Right kidney (tissue), 1 donor: ENCODE results near the gene AGAP1.
"Not testable (repeated sequence)": the region's sequence is repeated elsewhere in the genome, so short reads cannot be mapped to it uniquely, and the experiment has no call there.

Experiments
- DNase-seq: peaks from one replicate; pipeline ENCODE4 v3.0.0-alpha.2; 2016

Gene AGAP1

DNA sequence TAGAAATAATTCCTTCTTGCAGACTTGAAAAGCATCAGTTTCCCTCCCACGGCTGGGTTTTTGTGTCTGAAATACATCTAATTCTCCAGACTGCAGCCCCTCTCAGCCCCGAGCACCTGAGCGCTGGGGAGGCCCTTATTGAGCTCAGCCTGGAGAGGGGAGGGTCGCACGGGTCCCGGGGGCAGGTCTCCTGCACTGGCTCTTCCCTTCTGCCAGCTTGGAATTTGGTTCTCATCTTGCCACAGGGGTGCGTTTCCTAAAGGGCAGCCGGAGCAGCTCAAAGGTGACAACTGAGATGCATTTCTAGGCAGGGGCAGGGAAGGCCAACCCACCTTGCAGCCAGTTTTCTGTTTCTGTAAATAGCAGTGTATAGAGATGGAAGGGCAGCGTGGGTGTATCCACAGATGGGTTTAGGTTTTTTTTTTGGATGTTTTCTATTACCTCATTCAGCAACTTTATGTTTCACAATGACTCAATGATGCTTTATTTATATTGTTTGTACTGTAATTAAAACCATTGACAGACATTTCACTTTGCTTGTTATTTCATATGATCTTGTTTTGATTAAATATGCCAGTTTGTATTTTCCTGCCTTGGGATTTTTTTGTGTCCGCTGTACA, 637.3 kb downstream of the AGAP1 start:
- DNase-seq, result no peak

DNA sequence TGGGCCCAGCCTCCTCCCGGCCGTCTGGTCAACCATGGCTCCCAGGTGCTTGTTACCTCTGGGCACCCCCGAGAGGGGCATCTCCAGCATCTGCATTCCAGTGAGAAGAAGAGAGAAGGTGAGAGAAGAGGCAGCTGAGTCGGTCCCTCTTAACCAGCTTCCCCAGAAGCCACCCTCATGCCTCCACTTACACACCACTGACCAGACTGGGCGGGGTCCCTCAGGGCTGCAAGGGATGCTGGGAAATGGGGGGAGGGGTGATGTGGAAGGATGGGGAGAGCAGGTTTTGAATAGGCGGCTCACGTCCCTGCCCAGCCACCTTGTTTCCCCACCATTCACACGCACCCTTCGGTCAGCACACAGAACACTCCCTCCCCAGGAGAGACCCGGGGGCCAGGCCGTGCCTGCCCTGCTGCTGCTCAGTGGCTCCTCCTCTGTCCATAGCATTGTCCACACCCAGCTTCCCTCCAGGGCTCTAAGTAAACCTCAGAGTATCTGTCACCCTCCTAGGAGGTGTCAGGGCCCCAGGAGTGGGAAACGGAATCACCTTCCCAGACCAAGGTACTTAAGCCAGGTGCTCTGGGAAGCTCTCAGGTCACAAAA, 639.7 kb downstream of the AGAP1 start:
- DNase-seq, result no peak

DNA sequence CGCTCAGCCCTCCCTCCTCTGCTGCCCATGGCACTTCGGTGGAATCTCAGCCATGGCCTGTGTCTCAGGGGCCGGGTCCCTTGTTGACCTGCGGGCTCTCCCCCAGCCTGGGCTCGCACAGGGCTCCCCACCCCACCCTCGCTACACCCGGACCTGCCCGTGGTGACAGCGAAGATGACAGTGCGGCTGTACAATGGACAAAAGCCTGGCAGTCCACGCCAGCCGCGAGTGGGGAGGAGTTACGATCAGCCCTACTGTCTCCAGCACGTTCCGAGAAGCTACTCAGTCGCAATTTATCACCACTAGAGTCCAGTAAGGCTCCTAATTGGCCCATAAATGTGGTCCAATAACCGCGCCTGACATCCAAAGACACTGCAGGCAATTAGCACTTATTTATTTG, 642.7 kb downstream of the AGAP1 start:
- DNase-seq, result no peak

DNA sequence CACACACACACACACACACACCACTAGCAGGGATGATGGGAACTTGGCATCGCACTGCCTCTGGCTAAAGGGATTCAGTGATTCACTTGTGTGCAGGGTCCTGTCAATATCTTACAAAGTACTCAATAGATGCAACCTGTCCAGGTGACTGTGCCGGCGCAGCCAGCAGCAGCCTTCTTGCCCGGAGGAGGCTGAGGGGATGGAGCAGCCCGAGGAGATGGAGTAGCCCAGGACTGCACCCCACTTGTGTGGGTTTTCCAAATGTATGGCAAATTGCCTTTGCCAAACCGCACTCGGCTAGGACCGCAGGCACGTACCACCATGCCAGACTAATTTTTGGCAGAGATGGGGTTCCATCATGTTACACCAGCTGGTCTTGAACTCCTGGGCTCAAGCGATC, 643.2 kb downstream of the AGAP1 start:
- no peak for DNase-seq

DNA sequence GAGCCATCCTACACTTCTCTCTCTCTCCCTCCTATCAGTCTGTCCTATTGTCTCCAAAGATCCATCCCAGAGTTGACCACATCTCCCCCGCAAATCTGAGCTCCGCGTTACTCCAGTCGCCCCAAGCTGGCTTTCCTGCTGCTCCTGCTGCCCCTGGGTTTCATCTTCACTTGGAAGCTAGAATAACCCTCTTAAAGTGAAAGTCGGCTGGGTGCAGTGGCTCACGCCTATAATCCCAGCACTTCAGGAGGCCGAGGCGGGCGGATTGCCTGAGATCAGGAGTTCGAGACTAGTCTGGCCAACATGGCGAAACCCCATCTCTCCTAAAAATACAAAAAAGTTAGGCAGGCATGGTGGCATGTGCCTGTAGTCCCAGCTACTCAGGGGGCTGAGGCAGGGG, 647.8 kb downstream of the AGAP1 start:
- not testable (repeated sequence) for DNase-seq

DNA sequence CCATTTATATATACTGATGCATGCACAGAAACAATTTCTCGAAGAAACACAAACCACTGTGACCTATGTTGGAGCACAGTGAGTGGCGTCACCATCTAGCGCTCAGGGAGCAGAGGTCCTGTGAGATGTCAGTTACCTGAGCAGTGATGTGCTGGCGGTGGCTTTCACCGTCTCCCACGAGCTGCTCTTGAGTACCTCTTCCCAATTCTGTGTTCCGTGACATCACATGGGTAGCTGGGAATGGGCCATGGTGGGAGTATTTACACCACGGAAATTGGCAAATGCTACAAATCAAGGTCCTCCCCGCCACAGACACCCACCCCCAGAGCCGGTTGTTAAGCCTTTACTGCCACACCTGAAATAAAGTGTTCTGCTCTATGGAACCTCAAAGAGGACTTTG, 650.0 kb downstream of the AGAP1 start:
- DNase-seq, result no peak

DNA sequence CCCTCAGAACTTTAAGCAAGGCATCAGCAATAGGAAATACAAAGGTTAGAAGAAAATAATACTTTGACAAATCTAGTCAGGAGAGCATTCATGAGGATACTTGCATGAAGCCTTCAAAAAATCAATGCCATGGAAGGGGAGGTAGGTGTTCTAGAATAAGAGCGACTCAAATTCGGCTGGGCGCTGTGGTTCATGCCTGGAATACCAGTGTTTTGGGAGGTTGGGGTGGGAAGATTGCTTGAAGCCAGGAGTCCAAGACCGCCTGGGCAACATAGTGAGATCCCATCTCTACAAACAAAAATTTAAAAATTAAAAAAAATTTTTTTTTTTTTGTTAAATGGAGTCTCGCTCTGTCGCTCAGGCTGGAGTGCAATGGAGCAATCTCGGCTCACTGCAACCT, 652.6 kb downstream of the AGAP1 start:
- DNase-seq, result no peak

DNA sequence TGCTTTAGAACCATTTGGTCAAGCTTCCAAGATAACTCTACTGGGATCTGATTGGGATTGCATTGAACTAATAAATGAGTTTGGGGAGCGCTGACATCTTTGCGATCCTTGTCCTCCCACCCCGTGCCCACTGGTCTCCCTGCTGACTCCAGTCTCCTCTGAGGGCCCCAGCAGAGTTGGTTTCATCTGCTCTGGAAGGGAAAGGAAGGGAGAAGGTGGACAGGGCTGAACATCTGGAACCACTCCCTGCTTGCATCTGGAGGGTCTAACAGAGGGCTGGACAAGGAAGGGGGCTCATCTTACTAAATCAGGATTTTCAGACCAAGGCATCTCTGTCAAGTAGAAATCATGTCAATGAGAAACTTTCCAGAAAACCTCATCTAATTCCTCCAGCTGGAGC, 661.6 kb downstream of the AGAP1 start:
- no peak for DNase-seq

DNA sequence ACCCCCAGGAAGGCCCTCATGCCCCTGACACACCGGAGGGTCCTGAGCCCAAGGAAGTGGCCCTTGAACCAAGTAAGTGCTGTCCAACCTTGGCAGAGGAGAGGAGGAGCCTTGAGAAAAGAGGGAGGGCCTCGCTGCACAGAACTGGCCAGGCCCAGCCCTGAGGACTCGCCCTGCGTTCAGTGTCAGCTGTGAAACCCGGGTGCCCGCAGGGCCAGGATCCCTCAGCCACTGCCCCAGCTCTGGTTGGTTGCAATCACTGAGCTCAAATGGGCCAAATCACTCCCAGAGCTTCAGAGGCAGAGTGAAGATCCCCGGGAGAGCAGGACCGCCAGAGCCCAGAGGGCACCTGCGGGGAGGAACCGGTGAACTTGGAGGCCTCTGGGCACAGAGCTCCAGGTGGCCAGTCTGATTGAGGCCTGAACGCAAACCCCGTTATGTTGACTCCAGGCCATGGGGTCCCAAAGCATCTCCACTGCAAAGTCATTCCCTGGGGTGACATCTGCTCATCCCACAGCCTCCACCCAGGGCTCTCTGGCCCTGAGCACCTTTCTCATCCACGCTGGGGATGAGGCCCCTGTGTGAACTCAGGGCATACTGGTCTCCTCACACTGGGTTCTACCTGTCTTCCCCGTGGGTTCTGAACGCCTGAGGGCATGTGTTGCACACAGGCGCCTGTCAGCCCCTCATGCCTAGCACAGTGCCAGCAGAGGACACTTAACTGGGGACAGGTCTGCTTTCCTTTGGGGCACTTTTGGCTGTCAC, 662.4 kb downstream of the AGAP1 start:
- no peak for DNase-seq

DNA sequence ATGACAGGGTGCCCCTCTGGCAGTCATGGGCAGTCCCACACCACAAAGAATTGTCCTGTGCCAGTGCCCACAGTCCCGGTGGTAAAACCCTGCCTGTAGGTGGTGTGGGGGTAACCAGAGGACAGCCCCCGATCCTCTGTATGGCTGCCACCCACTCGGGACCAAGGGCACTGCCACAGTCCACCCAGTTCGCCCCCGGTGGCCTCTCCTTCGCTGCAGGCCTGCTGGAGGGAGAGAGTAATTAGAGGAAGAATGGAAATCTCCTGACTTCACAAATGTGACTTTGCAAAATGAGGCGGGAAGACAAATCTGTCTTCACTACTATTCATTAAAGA, 663.0 kb downstream of the AGAP1 start:
- DNase-seq, result no peak

DNA sequence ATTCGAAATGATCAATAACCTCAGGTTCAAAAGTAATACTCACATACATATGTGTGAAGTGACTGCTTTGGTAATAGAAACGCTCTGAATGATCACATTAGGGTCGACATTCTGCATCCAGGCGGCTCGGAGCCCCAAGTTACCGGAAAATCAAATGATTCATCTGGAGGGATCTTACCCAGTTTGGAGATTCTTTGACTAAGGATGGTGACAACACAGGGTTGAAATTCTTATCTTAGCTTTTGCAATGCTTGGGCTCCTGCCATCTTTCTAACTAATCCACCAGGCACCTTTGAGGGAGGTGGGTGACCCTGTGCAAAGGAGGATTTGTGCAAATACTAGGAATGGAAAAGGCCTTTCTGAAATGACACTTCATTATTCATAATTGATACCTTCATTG, 663.5 kb downstream of the AGAP1 start:
- no peak for DNase-seq

DNA sequence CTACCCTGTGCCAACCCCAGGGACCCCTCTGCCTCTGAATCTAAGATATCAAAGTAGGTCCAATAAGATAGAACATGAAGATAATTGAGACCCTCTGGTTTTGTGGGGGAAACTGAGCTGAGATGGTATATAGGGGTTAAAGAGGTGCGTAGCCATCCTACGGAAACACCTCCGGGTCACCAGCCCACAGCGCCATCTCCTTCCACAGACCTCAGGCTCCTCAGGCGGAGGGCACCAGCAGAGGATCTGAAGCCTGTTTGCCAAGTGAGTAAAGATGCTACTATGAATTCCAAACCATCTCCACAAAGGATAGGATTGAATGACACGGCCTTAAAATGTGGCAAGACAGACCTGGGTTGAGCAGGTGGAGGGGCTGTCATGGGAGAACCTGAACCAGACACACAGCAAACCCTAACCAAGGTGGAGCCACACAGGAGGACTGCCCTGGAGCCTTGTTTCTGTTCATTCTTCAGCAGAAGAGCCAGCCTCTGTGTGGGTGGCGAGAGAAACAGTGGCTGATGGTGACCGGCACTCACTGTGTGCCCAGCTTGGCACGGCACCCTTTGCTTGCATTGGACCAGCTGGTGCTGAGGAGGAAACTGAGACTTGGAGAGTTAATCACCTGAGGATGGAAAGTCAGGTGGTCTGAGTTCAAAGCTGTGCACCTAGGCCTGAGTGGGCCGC, 664.1 kb downstream of the AGAP1 start:
- no peak for DNase-seq

DNA sequence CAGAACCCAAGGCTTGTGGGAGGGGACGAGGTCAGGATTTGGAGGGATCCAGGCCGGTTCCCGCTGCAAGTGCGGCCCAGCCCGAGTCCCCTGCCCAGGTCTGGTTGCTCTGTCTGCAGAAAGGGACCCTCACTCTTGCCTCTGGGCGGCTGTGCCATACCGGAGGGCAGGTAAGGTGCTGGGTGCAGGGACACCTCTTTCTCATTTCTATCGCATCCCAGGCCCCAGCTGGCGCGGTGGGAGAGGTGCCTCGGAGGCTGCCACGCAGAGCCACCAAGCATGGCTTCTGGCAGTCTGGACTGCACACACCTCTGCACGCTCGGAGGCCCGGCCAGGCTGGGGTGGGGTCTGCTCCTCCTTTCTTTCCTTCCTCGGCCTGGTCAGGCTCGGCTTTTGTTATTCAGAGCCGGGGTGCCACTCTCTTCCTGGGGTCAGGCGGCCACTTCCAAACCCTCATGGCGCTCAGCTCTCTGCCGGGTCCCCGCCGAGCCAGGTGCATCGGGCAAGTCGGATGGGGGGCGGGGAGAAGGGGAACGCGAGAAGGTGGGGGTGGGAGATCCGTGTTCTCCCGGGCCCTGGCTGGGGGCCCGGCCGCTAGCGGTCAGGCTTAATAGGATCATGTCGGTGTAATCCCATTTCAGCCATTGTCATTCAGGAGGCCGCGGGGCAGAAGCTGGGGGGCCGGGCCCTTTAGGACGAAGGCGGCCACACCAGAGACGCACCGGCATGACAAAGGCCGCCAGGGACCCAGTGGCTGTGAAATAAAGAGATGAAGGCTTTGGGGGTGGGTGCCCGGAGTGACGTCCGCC, 665.3 kb downstream of the AGAP1 start:
- peak; percentile 29 for DNase-seq

DNA sequence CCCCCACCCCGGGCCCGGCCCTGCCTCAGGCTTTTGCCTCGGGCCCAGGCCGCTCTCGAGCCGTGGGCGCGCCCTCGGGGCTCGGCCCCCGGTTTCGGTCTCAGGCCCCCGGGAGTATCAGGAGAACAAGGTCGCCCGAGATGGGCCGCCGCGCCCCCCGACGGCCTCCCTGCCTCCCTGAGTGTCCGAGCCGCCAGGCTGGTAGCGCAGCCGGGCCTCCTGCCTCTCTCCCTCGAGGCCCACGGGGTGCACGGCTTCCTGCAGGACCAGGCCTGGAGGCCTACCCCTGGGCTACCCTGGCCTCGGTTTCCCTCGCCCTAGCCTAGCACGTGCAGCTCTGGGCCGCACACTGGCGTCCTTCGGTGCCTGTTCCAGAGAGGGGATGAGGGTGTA, 665.9 kb downstream of the AGAP1 start:
- DNase-seq, result no peak

DNA sequence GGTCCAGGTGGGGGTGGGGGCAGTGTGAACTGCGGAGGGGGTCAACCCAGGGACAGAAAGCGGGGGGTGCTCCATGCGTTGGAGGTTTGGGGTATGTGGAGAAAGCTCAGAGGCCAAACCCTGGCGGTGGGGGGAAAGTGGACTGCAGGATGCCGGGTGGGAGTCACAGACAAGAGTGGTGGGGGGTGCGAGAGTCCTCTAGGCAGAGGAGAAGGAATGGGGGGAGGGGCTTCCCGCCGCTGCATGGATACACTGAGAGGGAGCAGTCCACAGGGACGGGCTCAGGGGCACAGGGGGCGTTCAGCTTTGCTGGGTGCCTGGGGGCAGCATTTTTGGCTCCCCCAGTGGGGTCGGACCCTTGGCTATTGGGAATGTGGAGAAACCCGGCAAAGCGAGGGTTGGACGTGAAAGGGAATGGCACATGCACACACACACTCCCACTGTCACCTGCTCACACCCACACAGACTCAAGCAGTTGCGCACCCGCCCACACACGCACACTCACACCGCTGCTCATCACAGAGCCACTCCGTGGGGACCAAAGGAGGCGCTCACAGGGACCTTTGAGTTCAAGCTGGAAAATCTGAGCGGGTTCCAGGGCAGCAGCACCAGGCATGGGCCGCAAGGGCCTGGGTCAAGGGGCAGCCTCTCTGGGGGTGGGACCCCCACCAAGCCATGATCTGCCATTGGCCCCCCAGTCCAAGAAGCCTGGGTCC, 666.7 kb downstream of the AGAP1 start:
- no peak for DNase-seq

DNA sequence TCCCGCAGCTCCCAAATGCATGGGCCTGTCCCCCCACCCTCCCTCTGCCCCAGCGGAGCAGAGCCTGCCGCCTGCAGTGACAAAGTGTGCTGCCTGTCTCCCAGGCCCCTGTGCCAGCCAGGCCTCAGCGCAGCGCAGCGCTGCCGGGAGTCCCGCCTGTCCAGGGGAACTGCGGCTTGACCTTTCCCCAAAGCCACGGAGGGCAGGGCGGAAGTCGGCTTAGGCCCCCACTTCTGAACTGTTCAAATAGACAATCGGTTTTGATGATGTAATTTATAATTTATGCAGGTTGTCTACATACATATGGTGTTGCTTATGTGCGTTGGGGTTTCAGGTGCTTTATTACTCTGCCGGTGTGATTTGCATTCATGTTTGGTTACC, 667.2 kb downstream of the AGAP1 start:
- DNase-seq, result no peak

DNA sequence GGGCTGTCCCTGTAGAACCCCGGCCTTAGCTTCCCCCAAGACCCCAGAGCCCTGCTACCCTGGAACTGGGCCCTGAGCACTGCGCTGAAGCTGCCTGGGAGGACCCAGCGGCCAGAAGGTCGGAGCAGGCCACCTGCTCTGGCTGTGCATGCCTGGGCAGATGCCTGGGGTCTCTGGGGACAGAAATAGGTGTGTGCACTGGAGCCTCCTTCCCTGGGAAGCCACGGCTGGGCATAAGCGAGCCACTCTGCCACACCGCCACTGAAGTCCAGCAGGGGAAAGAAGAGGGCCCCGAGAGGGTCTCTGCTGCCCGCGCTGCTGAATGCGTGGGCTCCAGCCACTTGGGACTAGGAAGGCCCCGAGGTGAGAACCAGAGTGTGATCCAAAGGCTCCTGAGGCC, 667.7 kb downstream of the AGAP1 start:
- DNase-seq, result no peak

DNA sequence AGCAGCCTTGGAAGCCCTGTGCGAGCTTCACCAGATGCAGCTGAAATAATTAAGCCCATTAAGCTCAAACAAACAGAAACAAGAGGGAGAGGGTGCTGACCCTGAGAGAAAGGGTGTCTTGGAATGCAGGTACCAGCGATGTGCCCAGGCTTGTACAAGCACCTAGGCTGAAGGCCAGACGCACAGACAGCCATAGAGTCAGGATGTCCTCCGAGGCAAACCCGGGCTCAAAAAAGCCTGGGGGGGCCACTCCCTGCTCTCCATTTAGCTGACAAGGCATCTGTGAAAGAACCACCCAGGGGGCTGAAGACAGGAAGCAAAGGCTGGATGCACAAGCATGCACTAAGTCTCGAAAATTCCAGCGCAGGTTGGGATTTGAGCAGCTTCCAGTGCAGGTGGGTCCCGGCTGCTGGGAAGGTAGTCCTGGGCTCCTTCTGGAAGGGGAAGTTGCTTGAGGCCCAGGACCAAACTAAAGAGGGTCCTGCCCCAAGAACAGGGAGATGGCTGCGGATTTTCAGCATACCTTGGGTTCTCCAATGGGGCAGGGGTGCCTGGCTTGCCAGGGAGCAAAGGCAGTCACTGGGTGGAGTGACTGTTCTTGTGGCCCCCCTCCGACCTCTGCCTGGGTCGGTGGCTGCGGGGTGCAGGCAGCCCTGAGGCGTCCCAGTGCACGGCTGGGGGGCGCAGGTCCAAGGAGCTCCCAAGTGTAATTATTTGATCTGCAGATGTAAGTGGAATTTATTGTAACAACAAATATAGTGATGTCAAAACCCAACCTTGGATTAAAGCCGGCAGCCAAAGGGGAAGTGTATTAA, 668.4 kb downstream of the AGAP1 start:
- DNase-seq, result no peak

DNA sequence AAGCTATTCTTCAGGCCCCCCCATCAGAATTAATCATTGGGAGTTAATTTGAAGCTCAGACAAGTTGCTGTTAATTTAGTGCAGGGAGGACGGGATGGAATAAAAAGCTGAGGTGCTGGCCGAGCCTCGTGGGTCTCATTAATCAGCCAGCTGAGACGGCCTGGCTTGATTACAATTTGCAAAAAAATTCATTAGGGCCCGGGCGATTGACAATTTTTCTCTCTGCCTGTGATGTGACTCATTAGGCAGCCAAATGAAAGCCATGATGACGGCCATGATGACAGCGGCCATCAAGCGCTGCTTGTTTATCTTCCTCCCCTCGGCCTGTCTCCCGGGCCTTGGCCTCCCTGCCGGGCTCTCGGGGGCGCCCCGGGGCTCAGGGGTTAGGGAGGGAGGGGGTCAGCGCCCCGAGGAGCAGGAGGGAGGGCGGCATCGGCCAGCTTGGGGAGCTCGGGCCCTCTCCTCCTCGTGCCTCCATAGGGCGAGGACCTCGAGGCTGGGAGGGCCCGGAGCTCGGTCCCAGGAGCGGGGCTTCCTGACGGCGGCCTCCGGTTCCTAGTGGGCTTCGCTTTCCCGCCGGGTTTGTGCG, 669.1 kb downstream of the AGAP1 start:
- peak; percentile 27 for DNase-seq

DNA sequence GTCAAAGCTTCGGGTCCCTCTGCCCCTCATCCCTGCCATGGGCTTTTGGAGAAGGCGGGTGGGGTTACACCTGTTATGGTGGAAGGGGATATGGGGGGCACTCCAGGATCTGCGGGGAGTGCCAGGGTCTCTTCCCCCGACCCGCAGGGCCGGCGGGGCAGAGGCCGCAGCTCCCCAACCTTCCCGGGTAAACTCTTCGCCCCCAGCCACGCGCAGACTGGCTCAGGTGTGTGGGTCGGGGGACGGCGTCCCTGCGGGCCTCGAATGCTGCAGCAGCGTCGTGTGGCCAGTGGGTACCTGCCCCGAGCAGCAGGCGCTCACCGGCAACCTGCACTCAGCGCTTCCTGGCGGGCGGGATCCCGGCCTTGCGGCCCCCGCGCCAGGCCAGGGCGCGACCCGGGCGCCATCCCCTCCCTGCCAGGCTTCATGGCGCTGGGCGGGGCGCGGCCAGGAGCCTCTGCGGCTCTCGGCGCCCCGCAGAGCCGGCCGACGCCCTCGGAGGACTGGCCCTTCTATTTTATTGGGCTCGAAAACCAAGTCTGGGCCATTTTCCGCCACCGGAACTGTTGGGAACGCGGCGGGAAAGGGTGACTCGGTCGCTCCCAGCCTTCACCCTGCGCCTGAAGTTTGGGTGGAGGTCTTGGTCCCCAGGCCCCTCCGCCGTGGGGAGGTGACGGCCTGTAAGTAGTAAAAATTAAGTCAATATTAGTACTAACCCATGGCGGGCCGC, 669.8 kb downstream of the AGAP1 start:
- DNase-seq, result no peak
